Right forelimb (tissue), 1 donor: Measurements from ENCODE around the gene LTBP4.
A peak's percentile ranks its signal among the peaks of the same experiment; 100 is the strongest.
"Not testable (repeated sequence)": the region's sequence is repeated elsewhere in the genome, so short reads cannot be mapped to it uniquely, and the experiment has no call there.

Experiments used
- DNase-seq: peaks from one replicate; pipeline ENCODE4 v3.0.0-alpha.2; 2018

LTBP4 gene

GRCh38 chr19:40578442-40578908 lies 22.7 kb upstream of the LTBP4 start:
- DNase-seq: no peak

- DNase-seq: no peak
These were observed 20.6 kb upstream of the LTBP4 start for GRCh38 chr19:40580619-40581018.

GRCh38 chr19:40581531-40581930 lies 19.6 kb upstream of the LTBP4 start:
- no peak for DNase-seq

GRCh38 chr19:40582467-40582866 lies 18.7 kb upstream of the LTBP4 start:
- DNase-seq: no peak

- DNase-seq: no peak
These were observed 17.9 kb upstream of the LTBP4 start for GRCh38 chr19:40583283-40583682.

GRCh38 chr19:40584007-40584406 lies 17.2 kb upstream of the LTBP4 start:
- no peak for DNase-seq

- DNase-seq: no peak
These were observed 15.8 kb upstream of the LTBP4 start for GRCh38 chr19:40585241-40585981.

GRCh38 chr19:40585982-40586422 lies 15.2 kb upstream of the LTBP4 start:
- no peak for DNase-seq

GRCh38 chr19:40586611-40587010 lies 14.6 kb upstream of the LTBP4 start:
- DNase-seq: no peak

GRCh38 chr19:40588110-40588854 lies 12.9 kb upstream of the LTBP4 start:
- DNase-seq: no peak

GRCh38 chr19:40588926-40589569 lies 12.1 kb upstream of the LTBP4 start:
- no peak for DNase-seq

GRCh38 chr19:40589591-40590429 lies 11.4 kb upstream of the LTBP4 start:
- DNase-seq: no peak

GRCh38 chr19:40590464-40591265 lies 10.5 kb upstream of the LTBP4 start:
- DNase-seq: no peak

GRCh38 chr19:40591724-40592123 lies 9.4 kb upstream of the LTBP4 start:
- not testable (repeated sequence) for DNase-seq

GRCh38 chr19:40592170-40592569 lies 9.0 kb upstream of the LTBP4 start:
- DNase-seq: no peak

- no peak for DNase-seq
These were observed 6.9 kb upstream of the LTBP4 start for GRCh38 chr19:40594255-40594654.

- no peak for DNase-seq
These were observed 6.5 kb upstream of the LTBP4 start for GRCh38 chr19:40594657-40595091.

GRCh38 chr19:40596608-40597328 lies 4.4 kb upstream of the LTBP4 start:
- peak; percentile 80 for DNase-seq

- no peak for DNase-seq
These were observed 3.8 kb upstream of the LTBP4 start for GRCh38 chr19:40597329-40597838.

GRCh38 chr19:40598121-40598917 lies 2.9 kb upstream of the LTBP4 start:
- DNase-seq: peak; percentile 96
